Skin epidermis (tissue), 12 donors: ENCODE results near the gene PILRB.
A peak's percentile ranks its signal among the peaks of the same experiment; 100 is the strongest.
"Not testable (repeated sequence)": the region's sequence is repeated elsewhere in the genome, so short reads cannot be mapped to it uniquely, and the experiment has no call there.

Experiments used
- H3K27ac ChIP-seq, 21 experiments: fragments of 200-600 bp; sonication (generic) in 11 of 21; one replicate each; pipeline ENCODE4 v1.5.0; 2020; ENCODE audit warnings: mild to moderate bottlenecking in 3 of 21, inconsistent platforms in 2 of 21, moderate library complexity in 2 of 21
- H3K4me3 ChIP-seq, 7 experiments: fragments of 200-600 bp; sonication (generic) in 2 of 7; one replicate each; pipeline ENCODE4 v1.5.0; 2020; ENCODE audit warnings: inconsistent platforms in 2 of 7, mild to moderate bottlenecking in 2 of 7, moderate library complexity in 1 of 7

The PILRB gene

DNA sequence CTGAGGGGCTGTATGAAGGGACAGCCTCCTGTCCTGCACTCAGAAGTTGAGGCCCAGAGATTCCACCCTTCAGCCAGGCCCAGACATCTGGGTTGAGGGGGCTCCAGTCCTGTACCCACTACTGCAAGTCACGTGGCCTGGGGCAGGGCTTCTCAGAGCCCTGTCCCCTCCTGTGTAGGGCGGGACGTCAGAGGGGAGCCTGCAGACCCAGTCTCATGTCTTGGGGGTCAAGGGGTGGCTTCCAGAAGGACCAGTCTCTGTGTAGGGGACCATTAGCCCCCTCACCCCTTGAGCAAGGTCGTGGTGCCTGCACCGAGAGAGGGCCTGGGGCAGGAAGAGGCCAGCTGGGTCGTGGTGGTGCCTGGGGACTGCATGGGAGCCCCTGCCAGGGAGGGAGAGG lies 14.8 kb downstream of the PILRB start:
- Histone ChIP-seq H3K27ac (peak overlapping the region in 20 of 21 experiments; percentile 9 to 85 (median 70)), H3K4me3 (no peak overlapping the region)

DNA sequence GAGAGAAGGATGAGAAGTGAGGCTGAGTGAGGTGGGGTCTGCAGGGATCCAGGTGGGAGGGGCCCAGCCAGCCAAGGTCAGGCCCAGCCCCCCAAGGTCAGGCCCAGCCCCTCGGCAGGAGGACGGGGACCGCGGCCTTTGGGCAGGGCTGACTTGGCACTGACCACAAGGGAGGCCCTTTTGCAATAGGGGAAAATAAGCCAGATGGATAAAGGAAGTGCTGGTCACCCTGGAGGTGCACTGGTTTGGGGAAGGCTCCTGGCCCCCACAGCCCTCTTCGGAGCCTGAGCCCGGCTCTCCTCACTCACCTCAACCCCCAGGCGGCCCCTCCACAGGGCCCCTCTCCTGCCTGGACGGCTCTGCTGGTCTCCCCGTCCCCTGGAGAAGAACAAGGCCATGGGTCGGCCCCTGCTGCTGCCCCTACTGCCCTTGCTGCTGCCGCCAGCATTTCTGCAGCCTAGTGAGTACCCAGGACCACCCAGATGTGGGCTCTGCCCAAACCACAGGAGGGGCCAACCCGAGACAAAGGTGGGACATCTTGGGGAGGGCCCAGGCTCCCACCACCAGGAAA lies 15.4 kb downstream of the PILRB start, which contains the start of gene PILRA:
PILRA (plus strand) TSS at position 227 of the 571 bp plus-strand sequence; CDS start at position 397, 170 bp downstream.
- Histone ChIP-seq H3K27ac (peak within 1 kb of the TSS; percentile 9 to 85 (median 70)), H3K4me3 (peak within 1 kb of the TSS in 5 of 7 experiments; percentile 6 to 25 (median 17))

- H3K27ac ChIP-seq, result peak overlapping the region in 18 of 21 experiments; percentile 41 to 85 (median 72)
- H3K4me3 ChIP-seq, result peak overlapping the region in 5 of 7 experiments; percentile 6 to 25 (median 17)
Observed at GRCh38 chr7:100373870-100374598, 16.1 kb downstream of the PILRB start.

GRCh38 chr7:100374601-100375000 lies 16.7 kb downstream of the PILRB start:
- H3K4me3 ChIP-seq, result peak overlapping the region in 4 of 7 experiments; percentile 2 to 20 (median 10)
- peak overlapping the region in 4 of 21 experiments; percentile 2 to 85 (median 76) for H3K27ac ChIP-seq

DNA sequence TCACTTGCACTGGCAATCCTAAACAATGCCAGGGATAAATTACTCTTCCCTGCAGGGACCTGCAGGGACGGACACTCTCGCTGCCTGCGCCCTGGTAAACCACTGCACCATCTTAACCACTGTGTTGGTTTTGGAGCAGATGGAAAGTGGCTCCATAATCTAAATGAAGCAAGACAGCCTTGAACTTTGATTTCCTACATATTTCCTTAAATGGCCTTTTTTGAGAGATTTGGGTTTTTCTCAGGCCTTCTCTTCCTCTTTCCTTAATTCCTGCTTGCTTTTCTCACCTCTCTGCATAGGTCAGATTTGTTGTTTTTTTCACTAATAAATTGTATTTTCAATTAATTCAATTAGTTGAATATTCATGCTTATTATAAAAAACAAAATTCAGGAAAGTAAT lies 18.1 kb downstream of the PILRB start:
- H3K4me3 ChIP-seq, result no peak overlapping the region
- peak overlapping the region in 1 of 21 experiments; percentile 8 for H3K27ac ChIP-seq

DNA sequence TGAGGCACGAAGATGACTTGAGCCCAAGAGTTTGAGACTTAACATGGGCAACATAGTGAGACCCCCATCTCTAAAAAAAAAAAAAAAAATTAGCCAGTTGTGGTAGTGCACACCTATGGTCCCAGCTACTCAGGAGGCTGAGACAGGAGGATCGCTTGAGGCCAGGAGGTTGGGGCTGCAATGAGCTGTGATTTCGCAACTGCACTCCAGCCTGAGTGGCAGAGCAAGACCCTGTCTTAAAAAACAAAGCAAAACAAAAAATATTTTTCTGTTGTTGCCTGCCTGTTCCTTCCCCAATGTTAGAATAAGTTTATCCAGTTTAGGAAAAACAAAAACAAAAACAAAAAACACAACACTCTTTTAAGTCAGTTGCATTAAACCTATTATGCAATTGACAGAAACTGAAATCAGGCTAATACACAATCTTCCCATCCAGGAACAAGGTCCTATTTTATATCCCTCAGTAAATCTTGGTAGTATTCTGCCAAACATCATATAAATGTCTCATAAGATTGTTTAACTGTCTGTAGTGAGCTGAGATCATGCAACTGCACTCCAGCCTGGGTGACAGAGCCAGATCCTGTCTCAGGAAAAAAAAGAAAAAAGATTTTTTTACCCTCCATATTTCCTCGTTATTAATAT lies 20.3 kb downstream of the PILRB start:
- Histone ChIP-seq H3K4me3 (no peak overlapping the region), H3K27ac (peak overlapping the region in 1 of 21 experiments; percentile 16)

- Histone ChIP-seq H3K4me3 (no peak overlapping the region), H3K27ac (peak overlapping the region in 10 of 21 experiments; percentile 0 to 76 (median 53))
Observed at GRCh38 chr7:100380196-100380595, 22.3 kb downstream of the PILRB start.

- H3K4me3 ChIP-seq, H3K27ac ChIP-seq: not testable (repeated sequence)
Observed at GRCh38 chr7:100381531-100382233, 23.8 kb downstream of the PILRB start.

DNA sequence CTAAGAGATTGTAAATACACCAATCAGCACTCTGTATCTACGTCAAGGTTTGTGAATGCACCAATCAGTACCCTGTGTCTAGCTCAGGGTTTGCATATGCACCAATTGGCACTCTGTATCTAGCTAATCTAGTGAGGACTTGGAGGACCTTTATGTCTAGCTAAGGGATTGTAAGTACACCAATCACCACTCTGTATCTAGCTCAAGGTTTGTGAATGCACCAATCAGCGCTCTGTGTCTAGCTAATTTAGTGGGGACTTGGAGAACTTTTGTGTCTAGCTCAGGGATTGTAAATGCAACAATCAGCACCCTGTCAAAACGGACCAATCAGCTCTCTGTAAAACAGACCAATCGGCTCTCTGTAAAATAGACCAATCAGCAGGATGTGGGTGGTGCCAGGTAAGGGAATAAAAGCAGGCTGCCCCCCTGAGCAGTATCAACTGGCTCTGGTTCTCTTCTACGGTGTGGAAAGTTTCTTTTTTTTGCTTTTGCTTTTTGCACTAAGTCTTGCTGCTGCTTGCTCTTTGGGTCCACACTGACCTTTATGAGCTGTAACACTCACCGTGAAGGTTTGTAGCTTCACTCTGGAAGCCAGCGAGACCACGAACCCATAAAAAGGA lies 24.4 kb downstream of the PILRB start:
- peak overlapping the region in 6 of 21 experiments; percentile 8 to 59 (median 32) for H3K27ac ChIP-seq
- not testable (repeated sequence) for H3K4me3 ChIP-seq

- no peak overlapping the region for H3K4me3 ChIP-seq
- H3K27ac ChIP-seq, result peak overlapping the region in 1 of 21 experiments; percentile 16
Observed at GRCh38 chr7:100384628-100385294, 26.8 kb downstream of the PILRB start.

DNA sequence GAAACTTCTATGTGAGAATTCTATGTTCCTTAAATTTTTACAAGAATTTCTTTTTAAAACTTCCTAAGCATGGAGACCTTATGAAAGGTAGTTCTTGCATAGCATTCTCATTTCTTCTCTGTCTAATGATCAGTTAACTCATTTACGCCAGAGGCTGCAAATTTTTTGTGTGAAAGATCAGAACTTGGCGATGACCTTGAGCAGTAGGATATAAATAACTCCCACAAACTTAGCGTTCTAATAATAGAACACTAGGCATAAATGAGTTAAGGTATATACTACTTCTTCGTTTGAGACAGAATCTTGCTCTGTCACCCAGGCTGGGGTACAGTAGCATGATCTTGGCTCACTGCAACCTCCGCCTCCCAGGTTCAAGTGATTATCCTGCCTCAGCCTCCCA lies 29.0 kb downstream of the PILRB start:
- Histone ChIP-seq H3K4me3 (no peak overlapping the region), H3K27ac (no peak overlapping the region)

- no peak overlapping the region for H3K27ac ChIP-seq
Observed at GRCh38 chr7:100387695-100388094, 29.8 kb downstream of the PILRB start.

DNA sequence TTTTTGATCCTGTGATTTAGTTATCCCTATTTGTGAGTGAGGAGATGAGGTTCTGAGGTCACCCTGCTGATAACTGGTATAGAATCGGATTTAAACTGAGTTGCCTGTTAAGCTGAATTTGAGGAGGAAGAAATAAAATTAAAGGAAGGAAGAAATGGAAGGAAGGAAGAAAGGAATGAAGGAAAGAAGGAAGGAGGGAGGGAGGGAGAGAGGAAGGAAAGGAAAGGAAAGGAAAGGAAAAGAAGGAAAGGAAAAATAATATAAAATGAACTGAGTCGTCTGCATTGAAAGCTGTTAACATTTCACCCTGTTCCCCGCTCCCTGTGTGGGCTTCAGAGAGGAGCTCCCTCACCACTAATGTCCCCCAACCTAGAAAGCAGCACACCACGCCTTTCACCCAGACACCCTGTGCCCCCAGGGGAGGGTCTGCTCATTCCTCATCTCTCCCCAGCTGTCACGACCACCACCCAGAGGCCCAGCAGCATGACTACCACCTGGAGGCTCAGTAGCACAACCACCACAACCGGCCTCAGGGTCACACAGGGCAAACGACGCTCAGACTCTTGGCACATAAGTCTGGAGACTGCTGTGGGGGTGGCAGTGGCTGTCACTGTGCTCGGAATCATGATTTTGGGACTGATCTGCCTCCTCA lies 31.6 kb downstream of the PILRB start:
- H3K4me3 ChIP-seq, result no peak overlapping the region
- no peak overlapping the region for H3K27ac ChIP-seq

More at GRCh38 chr7:100387695-100388094, 29.8 kb downstream of the PILRB start:
- H3K4me3 ChIP-seq, result no peak overlapping the region

DNA sequence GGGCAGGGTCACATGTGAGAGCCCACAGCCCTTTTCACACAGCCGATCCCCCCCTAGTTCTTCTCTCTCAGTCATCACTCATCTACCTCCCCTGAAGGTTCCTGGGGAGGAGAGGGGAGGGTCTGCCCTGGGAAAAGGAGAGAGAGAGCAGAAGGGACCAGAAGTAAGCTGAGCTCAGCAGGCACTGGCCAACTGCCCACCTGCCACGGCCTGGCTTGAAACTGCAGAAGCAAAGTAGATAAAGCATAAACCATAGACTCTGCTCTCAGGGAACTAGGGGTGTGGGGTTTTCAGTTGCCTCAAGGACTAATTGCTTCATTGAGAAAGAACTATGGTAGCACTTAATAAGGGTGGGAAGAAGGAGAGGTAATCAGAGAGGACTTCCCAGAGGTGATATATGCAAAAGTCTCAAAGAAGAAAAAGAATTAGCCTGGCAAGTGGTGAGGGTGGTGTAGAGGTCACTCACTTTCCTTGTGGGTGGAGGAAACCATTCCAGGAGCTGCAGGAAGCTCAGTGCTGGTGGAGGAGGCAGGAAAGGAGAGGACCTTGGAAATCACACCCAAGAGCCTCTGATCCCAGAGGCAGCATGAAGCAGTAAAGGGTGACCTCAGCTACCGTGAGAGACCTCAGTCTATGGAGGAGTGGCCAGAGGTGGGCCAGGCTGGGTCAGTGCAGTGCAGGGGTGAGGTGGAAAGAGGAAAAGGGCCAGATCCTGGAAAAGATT lies 32.5 kb downstream of the PILRB start:
- Histone ChIP-seq H3K4me3 (no peak overlapping the region), H3K27ac (no peak overlapping the region)

DNA sequence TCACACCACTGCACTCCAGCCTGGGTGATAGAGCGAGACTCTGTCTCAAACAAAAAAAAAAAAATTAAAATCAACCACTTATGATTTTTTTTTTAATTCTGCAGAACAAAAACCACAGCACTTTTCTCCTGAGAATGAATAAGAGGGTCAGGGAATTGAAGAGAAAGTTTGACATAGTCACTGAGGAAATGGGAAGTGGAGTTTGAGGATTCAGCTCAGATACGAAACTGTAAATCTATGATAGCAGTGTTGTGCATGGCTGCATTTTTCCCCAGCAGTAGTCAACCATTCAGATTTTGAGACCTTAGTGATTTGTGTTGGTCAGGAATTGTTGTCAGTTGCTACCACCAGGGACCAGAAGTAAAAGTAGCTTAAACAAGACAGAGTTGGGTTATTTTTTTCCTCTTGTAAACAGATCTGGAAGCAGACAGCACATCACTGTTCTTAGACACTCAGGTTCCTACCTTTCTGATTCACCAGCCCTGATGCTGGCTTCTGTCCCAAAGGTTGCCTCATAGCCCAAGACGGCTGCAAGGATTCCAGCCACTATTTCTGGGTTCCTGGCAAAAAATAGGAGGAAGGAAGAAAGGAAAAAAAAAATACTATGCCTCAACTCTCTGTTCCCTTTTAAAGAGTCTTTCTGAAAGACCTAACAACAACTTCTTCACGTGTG lies 35.5 kb downstream of the PILRB start:
- no peak overlapping the region for H3K27ac ChIP-seq

GRCh38 chr7:100394077-100394476 lies 36.2 kb downstream of the PILRB start:
- H3K27ac ChIP-seq, result no peak overlapping the region
- H3K4me3 ChIP-seq, result no peak overlapping the region

More for the DNA sequence above, 35.5 kb downstream of the PILRB start:
- H3K4me3 ChIP-seq, result no peak overlapping the region

DNA sequence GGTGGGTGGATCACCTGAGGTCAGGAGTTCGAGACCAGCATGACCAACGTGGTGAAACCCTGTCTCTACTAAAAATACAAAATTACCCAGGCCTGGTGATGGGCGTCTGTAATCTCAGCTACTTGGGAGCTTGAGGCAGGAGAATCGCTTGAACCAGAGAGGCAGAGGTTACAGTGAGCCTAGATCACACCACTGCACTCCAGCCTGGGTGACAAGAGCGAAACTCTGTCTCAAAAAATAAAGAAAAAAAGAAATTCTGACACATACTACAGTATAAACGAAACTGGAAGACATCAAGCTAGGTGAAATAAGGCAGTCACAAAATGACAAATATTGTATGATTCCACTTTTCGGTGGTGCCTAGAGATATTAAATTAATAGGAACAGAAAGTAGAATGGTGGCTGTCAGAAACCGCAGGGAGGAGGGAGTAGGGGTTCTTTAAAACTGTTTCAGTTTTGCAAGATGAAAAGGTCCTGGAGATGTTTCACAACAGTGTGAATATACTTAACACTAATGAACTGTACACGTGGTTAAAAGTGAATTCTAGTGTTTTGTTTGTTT lies 38.6 kb downstream of the PILRB start:
- H3K27ac ChIP-seq, result peak overlapping the region in 5 of 21 experiments; percentile 37 to 76 (median 44)
- H3K4me3 ChIP-seq, result no peak overlapping the region
